HG02885 (cell line): ENCODE data around the gene PPIP5K1.
"Not testable (repeated sequence)": the region's sequence is repeated elsewhere in the genome, so short reads cannot be mapped to it uniquely, and the experiment has no call there.

ENCODE experiments used
- ATAC-seq: cut with Tn5 transposase; IDR thresholded peaks from one replicate; pipeline ENCODE4 v1.9.1; 2021; ENCODE audit warnings: mild to moderate bottlenecking; ENCODE audit not compliant: unreplicated experiment, poor library complexity

Gene PPIP5K1

GRCh38 chr15:43589778-43590466, at the start of gene PPIP5K1:
Gene PPIP5K1 (minus strand): TSS chr15:43590208. CDS start chr15:43584504, 5,704 bp downstream.
- ATAC-seq, result peak; percentile 99

- ATAC-seq, result peak; percentile 72
These were observed 48.6 kb upstream of the PPIP5K1 start for GRCh38 chr15:43638464-43639204.

GRCh38 chr15:43626937-43627336, 36.9 kb upstream of the PPIP5K1 start:
- ATAC-seq, result not testable (repeated sequence)

GRCh38 chr15:43625106-43625505, 35.1 kb upstream of the PPIP5K1 start:
- ATAC-seq, result no peak

- not testable (repeated sequence) for ATAC-seq
These were observed 32.2 kb upstream of the PPIP5K1 start for GRCh38 chr15:43622068-43622799.

GRCh38 chr15:43618700-43619099, 28.7 kb upstream of the PPIP5K1 start, which contains the start of gene STRC:
Gene STRC (minus strand): TSS chr15:43618800. CDS start chr15:43618722, 78 bp downstream.
- ATAC-seq, result not testable (repeated sequence)

GRCh38 chr15:43617750-43618149, 27.7 kb upstream of the PPIP5K1 start:
- ATAC-seq, result not testable (repeated sequence)

GRCh38 chr15:43602233-43602632, 12.2 kb upstream of the PPIP5K1 start:
- ATAC-seq, result not testable (repeated sequence)

- not testable (repeated sequence) for ATAC-seq
These were observed 10.2 kb upstream of the PPIP5K1 start for GRCh38 chr15:43600200-43600599.

- not testable (repeated sequence) for ATAC-seq
These were observed 9.1 kb upstream of the PPIP5K1 start for GRCh38 chr15:43599131-43599530.

GRCh38 chr15:43593328-43594190, 3.6 kb upstream of the PPIP5K1 start, which contains the start of gene CKMT1B:
Gene CKMT1B (plus strand): TSS chr15:43594027. CDS start chr15:43594219, 192 bp downstream.
- ATAC-seq, result not testable (repeated sequence)

GRCh38 chr15:43592841-43593240, 2.8 kb upstream of the PPIP5K1 start:
- ATAC-seq, result not testable (repeated sequence)

GRCh38 chr15:43574607-43575006, 15.4 kb downstream of the PPIP5K1 start:
- not testable (repeated sequence) for ATAC-seq

GRCh38 chr15:43566615-43567014, 23.4 kb downstream of the PPIP5K1 start:
- ATAC-seq, result not testable (repeated sequence)

GRCh38 chr15:43563793-43564192, 26.2 kb downstream of the PPIP5K1 start:
- ATAC-seq, result not testable (repeated sequence)

GRCh38 chr15:43562753-43563152, 27.3 kb downstream of the PPIP5K1 start:
- not testable (repeated sequence) for ATAC-seq

GRCh38 chr15:43552986-43553385, 37.0 kb downstream of the PPIP5K1 start:
- ATAC-seq, result no peak

- ATAC-seq, result no peak
These were observed 37.8 kb downstream of the PPIP5K1 start for GRCh38 chr15:43552256-43552655.

GRCh38 chr15:43550527-43551363, 39.3 kb downstream of the PPIP5K1 start:
- no peak for ATAC-seq
